Kidney epithelial cell (primary cell): ENCODE data around the gene SORCS1. TPM values are rescaled to one million over a fixed set of nuclear protein-coding genes. Genes with fewer than 3 reads are reported as not detected.

Experiments
- DNase-seq: peaks from one replicate; pipeline ENCODE4 v3.0.0-alpha.2; 2010; ENCODE audit warnings: low read depth
- H3K27me3 ChIP-seq: 2 replicates; pipeline ENCODE4 v1.6.0; 2011; ENCODE audit warnings: low read length; ENCODE audit not compliant: control insufficient read depth, insufficient read depth
- H3K36me3 ChIP-seq: 2 replicates; pipeline ENCODE4 v1.5.1; 2011; ENCODE audit warnings: low read length; ENCODE audit not compliant: control insufficient read depth, insufficient read depth
- H3K4me3 ChIP-seq: 2 replicates; pipeline ENCODE4 v1.5.1; 2011; ENCODE audit warnings: low read depth, mild to moderate bottlenecking, control low read depth, low read length
- total RNA-seq: library from RNA; depleted of rRNA; stranded (reverse); fragments of >200 nt; gene quantifications from 2 replicates; pipeline ENCODE4 v1.2.3, GENCODE V29; 2015
- TF ChIP-seq, protein P1 (sequence below): IDR thresholded peaks from 2 replicates; pipeline ENCODE4 v1.5.1; 2011; ENCODE audit warnings: mild to moderate bottlenecking, moderate library complexity, low read length, control low read depth, inconsistent platforms; ENCODE audit not compliant: insufficient read depth, poor library complexity, severe bottlenecking

Gene SORCS1
- total RNA-seq, 1 donor from 2014 or later = 2.3 TPM

- TF ChIP-seq, protein P1, sequence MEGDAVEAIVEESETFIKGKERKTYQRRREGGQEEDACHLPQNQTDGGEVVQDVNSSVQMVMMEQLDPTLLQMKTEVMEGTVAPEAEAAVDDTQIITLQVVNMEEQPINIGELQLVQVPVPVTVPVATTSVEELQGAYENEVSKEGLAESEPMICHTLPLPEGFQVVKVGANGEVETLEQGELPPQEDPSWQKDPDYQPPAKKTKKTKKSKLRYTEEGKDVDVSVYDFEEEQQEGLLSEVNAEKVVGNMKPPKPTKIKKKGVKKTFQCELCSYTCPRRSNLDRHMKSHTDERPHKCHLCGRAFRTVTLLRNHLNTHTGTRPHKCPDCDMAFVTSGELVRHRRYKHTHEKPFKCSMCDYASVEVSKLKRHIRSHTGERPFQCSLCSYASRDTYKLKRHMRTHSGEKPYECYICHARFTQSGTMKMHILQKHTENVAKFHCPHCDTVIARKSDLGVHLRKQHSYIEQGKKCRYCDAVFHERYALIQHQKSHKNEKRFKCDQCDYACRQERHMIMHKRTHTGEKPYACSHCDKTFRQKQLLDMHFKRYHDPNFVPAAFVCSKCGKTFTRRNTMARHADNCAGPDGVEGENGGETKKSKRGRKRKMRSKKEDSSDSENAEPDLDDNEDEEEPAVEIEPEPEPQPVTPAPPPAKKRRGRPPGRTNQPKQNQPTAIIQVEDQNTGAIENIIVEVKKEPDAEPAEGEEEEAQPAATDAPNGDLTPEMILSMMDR = no peak
- DNase-seq = no peak
Observed at GRCh38 chr10:107085665-107086525, 78.6 kb downstream of the SORCS1 start.

GRCh38 chr10:107083388-107084009, 81.0 kb downstream of the SORCS1 start:
- TF ChIP-seq, protein P1 = no peak
- Histone ChIP-seq H3K27me3 (no peaks in the 10 kb centered on the region), H3K36me3 (no peaks in the 10 kb centered on the region), H3K4me3 (no peak overlapping the region)
- no peak for DNase-seq

More at GRCh38 chr10:107085665-107086525, 78.6 kb downstream of the SORCS1 start:
- Histone ChIP-seq H3K4me3 (no peak overlapping the region), H3K36me3 (no peaks in the 10 kb centered on the region), H3K27me3 (no peaks in the 10 kb centered on the region)

GRCh38 chr10:107081644-107082043, 82.9 kb downstream of the SORCS1 start:
- TF ChIP-seq, protein P1 = no peak
- no peaks in the 10 kb centered on the region for H3K36me3 ChIP-seq
- H3K4me3 ChIP-seq = no peak overlapping the region
- DNase-seq = no peak
- no peaks in the 10 kb centered on the region for H3K27me3 ChIP-seq

DNA sequence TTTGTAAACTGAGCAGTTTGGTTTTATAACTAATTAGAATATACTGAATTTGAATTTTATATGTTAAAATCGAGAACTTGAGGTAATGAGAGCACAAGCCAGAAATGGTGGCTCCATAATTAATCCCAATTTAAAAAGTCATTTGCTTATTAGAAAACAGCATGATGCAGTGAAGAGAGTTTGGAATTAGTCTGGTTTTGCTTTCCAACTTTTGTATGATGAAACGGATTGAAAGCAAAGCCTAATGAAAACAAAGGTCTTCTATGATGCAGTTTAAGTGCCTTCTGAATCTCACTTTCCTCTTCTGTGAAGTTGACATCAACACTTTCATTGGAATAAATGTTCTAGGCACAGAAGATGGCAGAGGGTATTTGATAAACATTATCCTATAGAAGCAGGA, 89.4 kb downstream of the SORCS1 start:
- H3K36me3 ChIP-seq = no peaks in the 10 kb centered on the region
- H3K4me3 ChIP-seq = no peak overlapping the region
- no peak for DNase-seq
- TF ChIP-seq, protein P1 = no peak
- H3K27me3 ChIP-seq = no peaks in the 10 kb centered on the region

DNA sequence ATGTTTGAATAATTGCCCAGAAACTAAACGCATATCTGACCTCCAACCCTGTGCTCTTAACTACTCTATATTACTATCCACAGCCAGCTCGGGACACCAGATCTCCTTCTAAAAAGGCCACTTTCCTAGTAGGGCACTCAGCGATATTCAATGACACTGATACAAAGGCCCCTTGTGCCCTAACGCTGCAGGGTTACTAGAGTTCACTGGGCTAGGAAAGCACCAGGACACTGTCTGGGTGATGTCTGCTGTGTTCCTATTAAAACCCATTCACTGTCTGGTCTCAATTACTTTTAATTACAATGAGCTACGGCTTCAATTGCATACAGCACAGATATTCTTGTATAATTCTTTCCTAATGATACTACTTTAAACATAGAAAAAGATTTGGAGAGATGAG, 91.7 kb downstream of the SORCS1 start:
- H3K4me3 ChIP-seq = no peak overlapping the region
- no peaks in the 10 kb centered on the region for H3K36me3 ChIP-seq
- no peaks in the 10 kb centered on the region for H3K27me3 ChIP-seq
- no peak for DNase-seq
- TF ChIP-seq, protein P1 = no peak
